GM20000 (cell line): ENCODE data around the gene CDH15.

Source experiments
- DNase-seq: peaks from one replicate; pipeline ENCODE4 v3.0.0; 2012; ENCODE audit warnings: low spot score
- TF ChIP-seq, protein P1 (sequence below): IDR thresholded peaks from 2 replicates; pipeline ENCODE4 v1.5.1; 2012; ENCODE audit warnings: mild to moderate bottlenecking, control low read depth; ENCODE audit errors: extremely low read depth, missing control alignments

Gene CDH15

DNA sequence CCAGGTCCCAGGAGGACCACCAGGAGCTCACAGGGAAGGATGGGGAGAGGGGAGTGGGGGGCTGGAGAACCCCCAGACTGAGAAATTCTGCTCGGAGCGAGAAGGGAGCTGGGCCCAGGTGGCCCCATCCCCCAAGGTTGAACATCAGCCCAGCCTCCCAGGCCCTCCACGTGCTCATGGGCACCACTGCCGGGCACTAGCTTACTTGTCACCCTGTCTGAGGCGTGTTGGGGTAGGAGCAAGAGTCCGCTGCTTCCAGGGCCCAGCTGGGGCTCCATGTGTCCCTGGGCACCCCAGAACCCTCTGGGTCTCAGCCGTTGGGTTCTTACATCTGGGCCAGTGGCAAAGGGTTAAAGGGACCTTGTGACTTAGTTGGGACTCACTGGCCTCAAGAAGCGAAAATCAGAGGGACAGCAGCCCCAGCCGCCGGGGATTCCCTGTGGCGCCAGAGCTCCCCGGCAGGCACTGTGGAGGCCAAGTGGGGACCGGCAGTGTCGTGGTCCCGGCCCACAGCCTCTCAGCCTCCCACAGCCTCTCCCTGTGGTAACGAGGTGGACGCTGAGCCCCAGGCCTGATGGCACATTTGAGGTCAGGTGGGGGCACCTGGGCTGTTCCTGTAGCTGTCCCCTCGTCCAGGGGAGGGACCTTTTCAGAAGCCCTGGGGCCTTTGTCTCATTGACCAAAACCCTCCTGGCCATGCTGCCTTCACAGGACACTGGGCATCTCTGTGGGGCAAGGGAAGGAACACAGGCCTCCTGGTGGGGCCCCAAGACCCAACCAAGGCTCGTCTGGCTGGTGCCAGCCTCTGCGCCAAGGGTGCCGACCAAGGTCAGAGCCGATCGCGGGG lies 33.7 kb upstream of the CDH15 start:
- no peak for DNase-seq
- TF ChIP-seq, protein P1, sequence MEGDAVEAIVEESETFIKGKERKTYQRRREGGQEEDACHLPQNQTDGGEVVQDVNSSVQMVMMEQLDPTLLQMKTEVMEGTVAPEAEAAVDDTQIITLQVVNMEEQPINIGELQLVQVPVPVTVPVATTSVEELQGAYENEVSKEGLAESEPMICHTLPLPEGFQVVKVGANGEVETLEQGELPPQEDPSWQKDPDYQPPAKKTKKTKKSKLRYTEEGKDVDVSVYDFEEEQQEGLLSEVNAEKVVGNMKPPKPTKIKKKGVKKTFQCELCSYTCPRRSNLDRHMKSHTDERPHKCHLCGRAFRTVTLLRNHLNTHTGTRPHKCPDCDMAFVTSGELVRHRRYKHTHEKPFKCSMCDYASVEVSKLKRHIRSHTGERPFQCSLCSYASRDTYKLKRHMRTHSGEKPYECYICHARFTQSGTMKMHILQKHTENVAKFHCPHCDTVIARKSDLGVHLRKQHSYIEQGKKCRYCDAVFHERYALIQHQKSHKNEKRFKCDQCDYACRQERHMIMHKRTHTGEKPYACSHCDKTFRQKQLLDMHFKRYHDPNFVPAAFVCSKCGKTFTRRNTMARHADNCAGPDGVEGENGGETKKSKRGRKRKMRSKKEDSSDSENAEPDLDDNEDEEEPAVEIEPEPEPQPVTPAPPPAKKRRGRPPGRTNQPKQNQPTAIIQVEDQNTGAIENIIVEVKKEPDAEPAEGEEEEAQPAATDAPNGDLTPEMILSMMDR, result no peak

DNA sequence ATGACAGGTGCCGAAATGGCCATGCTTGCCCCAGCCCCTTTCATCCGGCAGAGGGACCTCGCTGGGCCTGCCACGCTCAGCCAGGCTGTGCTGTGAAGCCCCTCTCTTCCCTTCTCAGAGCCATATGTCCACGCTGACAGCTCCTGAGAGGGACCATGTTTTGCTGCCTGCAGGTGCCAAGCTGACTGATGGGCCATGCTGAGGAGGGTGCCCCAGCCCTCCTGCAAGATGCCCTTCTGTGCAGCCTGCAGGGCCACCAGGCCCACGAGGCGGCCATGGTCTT lies 33.1 kb upstream of the CDH15 start:
- DNase-seq, result no peak
- TF ChIP-seq, protein P1, result no peak

GRCh38 chr16:89138843-89139520 lies 32.6 kb upstream of the CDH15 start:
- TF ChIP-seq, protein P1, result no peak
- DNase-seq, result no peak

DNA sequence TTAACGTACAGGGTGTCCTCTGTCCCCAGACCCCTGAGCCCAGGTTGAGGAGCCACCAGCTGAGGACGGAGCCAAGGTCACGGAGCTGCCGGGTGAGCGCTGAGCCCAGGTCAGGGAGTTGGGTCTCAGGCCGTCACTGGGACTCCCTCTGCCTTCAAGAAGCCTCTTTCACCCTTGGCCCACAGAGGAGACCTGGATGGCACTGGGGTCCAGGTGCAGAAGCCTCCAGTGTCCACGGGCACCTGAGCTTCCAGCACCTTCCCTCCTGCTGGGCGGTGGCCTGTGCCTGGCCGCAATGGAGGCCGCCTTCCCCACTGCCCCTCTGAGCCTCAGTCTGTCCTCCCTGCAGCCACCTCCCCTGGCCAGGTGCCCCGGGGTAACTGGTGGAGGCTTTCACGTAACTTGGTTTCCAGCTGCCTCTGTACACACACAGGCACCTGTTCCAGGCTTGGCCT lies 31.6 kb upstream of the CDH15 start:
- TF ChIP-seq, protein P1, result no peak
- no peak for DNase-seq

DNA sequence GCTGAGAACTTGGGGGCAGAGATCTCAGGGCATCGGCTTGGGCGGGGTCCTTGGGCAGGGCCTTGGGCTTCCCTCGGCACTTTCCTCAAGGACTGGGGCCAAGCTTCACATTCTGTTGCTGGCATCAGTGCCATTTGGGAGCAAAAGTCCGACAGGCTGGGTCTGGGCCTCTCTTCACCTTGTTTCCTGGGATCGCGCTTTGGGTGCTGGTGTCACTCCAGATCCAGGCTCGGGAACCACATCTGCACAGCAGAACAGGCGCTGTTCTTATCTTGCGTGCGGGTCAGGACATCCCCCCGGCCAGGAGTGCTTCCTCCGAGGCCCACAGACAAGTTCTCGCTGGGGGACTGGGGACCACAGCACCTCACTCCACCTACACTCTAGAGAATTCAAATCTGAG lies 31.1 kb upstream of the CDH15 start:
- no peak for DNase-seq
- TF ChIP-seq, protein P1, result no peak

DNA sequence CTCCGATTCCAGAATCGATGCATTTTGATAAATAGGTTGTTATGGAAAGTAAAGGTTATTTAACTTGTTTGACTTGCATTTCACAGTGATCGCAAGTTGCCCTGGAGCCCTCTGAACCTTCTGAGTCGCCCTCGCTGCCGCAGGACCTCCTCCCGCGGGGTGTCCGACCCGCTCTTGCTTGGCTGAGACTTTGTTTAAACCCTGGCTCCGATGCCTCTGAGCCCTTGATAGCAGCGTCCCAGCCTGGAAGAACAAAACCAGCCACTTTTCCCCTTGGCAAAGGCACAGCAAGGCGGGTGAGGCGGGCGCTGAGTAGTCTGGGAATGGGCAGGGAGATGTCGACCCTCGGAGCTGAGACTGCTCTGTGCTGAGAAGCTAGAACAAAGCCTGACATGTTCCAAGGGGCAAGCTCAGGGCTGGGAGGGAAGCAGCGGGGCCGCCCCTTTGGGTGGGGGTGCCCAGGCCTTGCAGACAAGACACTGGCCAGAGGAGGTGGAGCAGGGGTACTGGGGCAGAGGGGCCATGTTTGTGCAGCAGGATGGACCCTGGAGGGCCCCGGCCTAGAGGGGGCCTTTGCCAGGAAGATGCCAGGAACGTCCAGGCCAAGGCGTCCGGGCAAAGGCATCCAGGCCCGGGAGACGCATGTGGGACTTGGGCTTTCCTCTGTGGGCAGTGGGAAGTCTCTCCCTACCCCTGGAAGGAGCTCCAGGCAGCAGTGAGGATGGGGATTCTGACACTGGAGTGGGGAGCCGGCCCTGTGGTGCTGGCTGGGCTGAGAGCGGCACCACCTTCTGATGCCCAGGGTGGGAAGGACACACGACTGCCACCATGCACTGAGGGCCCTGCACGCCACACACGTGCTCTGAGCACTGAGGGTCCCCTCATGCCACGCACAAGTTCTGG lies 30.3 kb upstream of the CDH15 start:
- TF ChIP-seq, protein P1, result no peak
- DNase-seq, result no peak
